ENCODE measurements around the gene ZNF777.
"Not testable (repeated sequence)": the region's sequence is repeated elsewhere in the genome, so short reads cannot be mapped to it uniquely, and the experiment has no call there.

ZNF777 gene

DNA sequence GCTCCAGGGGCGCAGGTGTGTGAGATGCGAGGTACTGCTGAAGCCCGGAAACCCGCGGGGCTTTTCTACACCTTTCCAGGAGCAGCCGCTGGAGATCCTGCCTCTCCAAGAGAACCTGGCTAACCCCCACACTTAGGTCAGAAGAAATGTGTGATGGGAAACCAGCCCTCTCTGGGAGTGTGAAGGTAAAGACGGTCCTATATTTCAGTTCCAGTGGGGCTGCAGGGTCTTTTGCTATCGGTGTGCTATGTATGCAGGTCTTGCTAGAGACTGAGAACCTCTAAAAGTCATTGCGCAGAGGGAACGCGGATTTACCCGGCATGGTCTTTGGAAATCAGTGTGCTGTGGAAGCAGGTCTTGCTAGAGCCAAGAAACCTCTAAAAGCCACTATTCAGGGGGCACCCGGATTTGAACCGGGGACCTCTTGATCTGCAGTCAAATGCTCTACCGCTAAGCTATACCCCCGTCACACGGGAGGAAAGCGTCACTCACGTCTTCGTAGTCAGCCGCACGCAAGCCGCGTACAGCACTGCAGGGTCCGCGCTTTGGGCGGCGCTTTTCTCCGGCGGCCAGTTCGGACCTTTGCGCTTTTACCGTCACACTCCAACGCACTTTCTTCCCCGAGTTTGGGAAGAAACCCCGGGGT lies 46.0 kb downstream of the ZNF777 start:
- peak; percentile 82 for DNase-seq (ENCODE audit: low read depth)
- TF ChIP-seq, protein P1, sequence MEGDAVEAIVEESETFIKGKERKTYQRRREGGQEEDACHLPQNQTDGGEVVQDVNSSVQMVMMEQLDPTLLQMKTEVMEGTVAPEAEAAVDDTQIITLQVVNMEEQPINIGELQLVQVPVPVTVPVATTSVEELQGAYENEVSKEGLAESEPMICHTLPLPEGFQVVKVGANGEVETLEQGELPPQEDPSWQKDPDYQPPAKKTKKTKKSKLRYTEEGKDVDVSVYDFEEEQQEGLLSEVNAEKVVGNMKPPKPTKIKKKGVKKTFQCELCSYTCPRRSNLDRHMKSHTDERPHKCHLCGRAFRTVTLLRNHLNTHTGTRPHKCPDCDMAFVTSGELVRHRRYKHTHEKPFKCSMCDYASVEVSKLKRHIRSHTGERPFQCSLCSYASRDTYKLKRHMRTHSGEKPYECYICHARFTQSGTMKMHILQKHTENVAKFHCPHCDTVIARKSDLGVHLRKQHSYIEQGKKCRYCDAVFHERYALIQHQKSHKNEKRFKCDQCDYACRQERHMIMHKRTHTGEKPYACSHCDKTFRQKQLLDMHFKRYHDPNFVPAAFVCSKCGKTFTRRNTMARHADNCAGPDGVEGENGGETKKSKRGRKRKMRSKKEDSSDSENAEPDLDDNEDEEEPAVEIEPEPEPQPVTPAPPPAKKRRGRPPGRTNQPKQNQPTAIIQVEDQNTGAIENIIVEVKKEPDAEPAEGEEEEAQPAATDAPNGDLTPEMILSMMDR (conservative IDR thresholded peaks at IDR 0.05; ENCODE audit: low read depth, low read length): no peak

DNA sequence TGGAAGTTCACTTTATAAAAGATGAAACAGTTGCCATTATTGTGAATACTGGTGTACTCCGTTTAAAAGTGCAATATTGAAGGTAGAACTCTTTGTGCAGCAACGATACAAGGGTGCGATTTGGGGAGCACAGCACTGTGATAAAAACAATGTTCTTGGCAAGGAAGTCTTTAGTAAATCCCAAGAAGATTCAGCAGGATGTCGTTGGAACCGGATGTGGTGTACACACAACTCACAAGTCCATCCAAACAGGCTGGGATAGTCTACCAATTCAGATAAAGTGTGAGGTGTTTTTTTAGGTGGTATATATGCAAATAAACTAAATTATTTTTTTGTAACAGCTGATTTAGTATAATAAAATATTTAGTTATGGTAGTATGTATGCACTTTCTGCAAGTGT lies 46.7 kb downstream of the ZNF777 start:
- no peak for DNase-seq (ENCODE audit: low read depth)
- TF ChIP-seq, protein P1 (conservative IDR thresholded peaks at IDR 0.05; ENCODE audit: low read depth, low read length): no peak
- no peak overlapping the region for H3K4me3 ChIP-seq (ENCODE audit: low read depth, low read length)

More for the DNA sequence above, 46.0 kb downstream of the ZNF777 start:
- H3K4me3 ChIP-seq (ENCODE audit: low read depth, low read length): peak overlapping the region; percentile 52

DNA sequence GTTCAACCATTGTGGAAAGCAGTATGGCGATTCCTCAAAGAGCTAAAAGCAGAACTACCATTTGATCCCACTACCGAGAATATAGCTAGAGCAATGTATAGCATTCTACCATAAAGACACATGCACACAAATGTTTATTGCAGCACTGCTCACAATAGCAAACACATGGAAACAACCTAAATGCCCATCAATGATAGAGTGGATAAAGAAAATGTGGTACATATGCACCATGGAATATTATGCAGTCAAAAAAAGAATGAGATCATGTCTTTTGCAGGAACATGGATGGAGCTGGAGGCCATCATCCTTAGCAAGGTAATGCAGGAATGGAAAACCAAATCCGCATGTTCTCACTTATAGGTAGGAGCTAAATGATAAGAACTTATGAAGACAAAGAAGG lies 47.8 kb downstream of the ZNF777 start:
- not testable (repeated sequence) for DNase-seq (ENCODE audit: low read depth); H3K4me3 ChIP-seq (ENCODE audit: low read depth, low read length)

DNA sequence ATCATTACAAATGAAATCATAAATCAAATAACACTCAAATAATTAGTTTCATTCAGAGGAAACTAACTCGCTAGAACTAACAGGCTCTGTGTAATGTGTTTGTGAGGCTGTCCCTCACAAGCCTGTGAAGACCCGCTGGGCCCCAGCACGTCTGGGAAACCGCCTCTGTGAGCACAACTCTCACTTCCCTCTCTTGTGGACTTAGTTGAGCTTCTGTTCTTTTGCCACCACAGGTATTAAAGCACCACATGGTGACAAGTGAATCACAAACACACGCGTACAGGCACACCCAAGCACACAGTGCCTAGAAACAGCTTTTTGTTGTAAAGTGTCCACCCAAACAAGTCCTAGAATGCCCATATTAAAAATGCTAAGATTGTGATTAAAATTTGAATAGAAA lies 51.0 kb downstream of the ZNF777 start:
- no peak for DNase-seq (ENCODE audit: low read depth)
- TF ChIP-seq, protein P1 (conservative IDR thresholded peaks at IDR 0.05; ENCODE audit: low read depth, low read length): no peak
- no peak overlapping the region for H3K4me3 ChIP-seq (ENCODE audit: low read depth, low read length)

DNA sequence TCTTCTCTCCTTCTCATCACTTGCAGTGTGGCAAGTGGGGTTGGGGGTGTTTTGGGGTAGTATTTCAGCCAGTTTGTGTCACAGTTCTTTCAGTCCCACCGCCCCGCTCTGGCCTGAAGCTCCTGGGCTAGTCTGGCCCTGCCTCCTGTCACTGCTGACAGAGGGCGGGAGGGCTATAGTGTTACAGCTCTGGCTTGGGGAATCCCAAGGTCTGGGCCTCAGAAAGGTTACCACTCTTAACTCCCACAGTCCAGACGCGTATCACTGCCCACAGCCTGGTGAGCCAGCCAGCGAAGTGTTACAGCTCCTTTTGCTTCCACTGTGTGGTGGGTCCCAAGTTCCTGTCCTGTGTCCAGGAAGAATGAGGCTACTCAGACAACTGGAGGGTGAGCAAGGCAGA lies 56.0 kb downstream of the ZNF777 start:
- TF ChIP-seq, protein P1 (conservative IDR thresholded peaks at IDR 0.05; ENCODE audit: low read depth, low read length): no peak
- H3K4me3 ChIP-seq (ENCODE audit: low read depth, low read length): no peak overlapping the region
- DNase-seq (ENCODE audit: low read depth): no peak

DNA sequence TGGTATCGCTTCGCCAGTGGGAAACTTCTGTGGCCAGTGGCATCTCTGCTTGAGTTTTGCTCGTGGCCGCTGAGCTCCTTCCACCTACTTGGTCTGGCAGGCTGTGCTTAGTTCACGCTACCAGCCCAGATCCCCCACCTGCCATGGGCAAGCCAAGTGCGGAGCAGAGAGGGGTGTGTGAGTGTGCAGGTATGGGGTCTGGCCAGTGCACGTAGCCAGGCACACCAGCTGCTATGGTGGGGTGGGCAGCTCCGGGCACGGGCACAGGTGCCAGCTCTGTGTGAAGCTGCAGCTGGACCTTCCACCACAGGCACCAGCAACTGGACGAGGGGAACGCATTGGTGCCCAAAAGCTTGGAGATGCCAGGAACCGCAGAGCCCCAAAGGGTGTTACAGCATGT lies 56.5 kb downstream of the ZNF777 start:
- H3K4me3 ChIP-seq (ENCODE audit: low read depth, low read length): no peak overlapping the region
- TF ChIP-seq, protein P1 (conservative IDR thresholded peaks at IDR 0.05; ENCODE audit: low read depth, low read length): no peak
- no peak for DNase-seq (ENCODE audit: low read depth)

DNA sequence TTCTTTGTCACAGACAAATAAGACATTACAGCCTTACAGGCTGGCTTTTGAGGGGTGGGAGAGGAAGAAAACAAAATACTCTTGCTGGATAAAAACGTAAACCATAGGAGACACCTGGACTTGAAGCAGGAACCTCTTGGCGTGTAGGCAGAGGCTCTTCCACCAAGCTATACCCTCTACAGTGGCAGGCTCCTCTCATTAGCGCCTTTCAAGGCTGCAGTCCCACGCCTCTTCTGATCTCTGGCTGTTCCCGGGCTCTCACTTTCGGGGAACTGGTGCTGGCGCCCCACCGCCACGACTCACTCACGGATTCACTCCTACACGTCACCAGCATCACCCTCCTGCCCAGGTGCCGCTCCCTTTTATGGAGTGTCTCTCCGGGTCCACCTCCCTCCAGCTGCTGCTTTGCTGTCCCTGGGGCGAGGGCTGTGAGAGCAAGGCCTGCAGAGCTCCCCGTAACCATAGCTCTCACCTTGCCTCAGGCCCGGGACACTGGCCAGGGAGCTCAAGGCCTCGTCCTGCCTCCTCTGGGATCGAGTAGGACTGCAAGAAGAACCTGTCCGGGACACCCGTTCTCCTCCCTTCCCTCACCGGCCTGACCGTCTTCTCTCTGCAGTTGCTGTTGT lies 62.6 kb downstream of the ZNF777 start:
- no peak for DNase-seq (ENCODE audit: low read depth)
- no peak overlapping the region for H3K4me3 ChIP-seq (ENCODE audit: low read depth, low read length)
- TF ChIP-seq, protein P1 (conservative IDR thresholded peaks at IDR 0.05; ENCODE audit: low read depth, low read length): no peak

Data from choroid plexus epithelial cell (primary cell).